Naive B cell (primary cell): Measurements from ENCODE around the gene ANKRD33B. TPM values are rescaled to one million over a fixed set of nuclear protein-coding genes. Genes with fewer than 3 reads are reported as not detected.
"Not testable (repeated sequence)": the region's sequence is repeated elsewhere in the genome, so short reads cannot be mapped to it uniquely, and the experiment has no call there.

Source experiments
- ATAC-seq, 2 donors: fragments of 150-1000 bp; cut with Tn5 transposase; 2 replicates each; pipeline ENCODE4 v1.10.0; 2021; ENCODE audit warnings: low read depth in 2 of 2, mild to moderate bottlenecking in 2 of 2, moderate library complexity in 2 of 2
- DNase-seq: peaks from one replicate; pipeline ENCODE4 v3.0.0; 2022
- H3K27ac Mint-ChIP-seq, 6 donors: one replicate each; pipeline ENCODE4 v1.8.0; 2020 to 2022; ENCODE audit warnings: mild to moderate bottlenecking in 6 of 6, mixed read lengths in 6 of 6, moderate library complexity in 5 of 6, inconsistent platforms in 2 of 6
- H3K27me3 Mint-ChIP-seq, 3 donors: one replicate each; pipeline ENCODE4 v1.8.0; 2021 to 2022; ENCODE audit warnings: mixed read lengths in 3 of 3, mild to moderate bottlenecking in 1 of 3
- H3K36me3 Mint-ChIP-seq, 2 donors: one replicate each; pipeline ENCODE4 v1.8.0; 2020 to 2022; ENCODE audit warnings: mixed read lengths in 2 of 2, inconsistent platforms in 1 of 2, mild to moderate bottlenecking in 1 of 2
- H3K4me1 Mint-ChIP-seq, 3 donors: one replicate each; pipeline ENCODE4 v1.8.0; 2020 to 2022; ENCODE audit warnings: mixed read lengths in 3 of 3, inconsistent platforms in 1 of 3, mild to moderate bottlenecking in 1 of 3, moderate library complexity in 1 of 3
- H3K4me3 Mint-ChIP-seq, 8 donors: one replicate each; pipeline ENCODE4 v1.8.0; 2020 to 2022; ENCODE audit warnings: mild to moderate bottlenecking in 8 of 8, mixed read lengths in 8 of 8, moderate library complexity in 8 of 8, inconsistent platforms in 2 of 8
- H3K9me3 Mint-ChIP-seq, 7 donors: one replicate each; pipeline ENCODE4 v1.8.0; 2020 to 2022; ENCODE audit warnings: mixed read lengths in 7 of 7, mild to moderate bottlenecking in 5 of 7, inconsistent platforms in 2 of 7, moderate library complexity in 1 of 7
- polyA plus RNA-seq, 6 donors: library from polyadenylated mRNA; unstranded; fragments of 300-500 nt; fragmentation: Illumina TruSeq; gene quantifications; one replicate each; pipeline ENCODE4 v1.2.3, GENCODE V29; 2021; ENCODE audit warnings: low read depth in 6 of 6

Gene ANKRD33B
- polyA plus RNA-seq, 6 donors from 2014 or later: 1.3 to 2.7 (median 1.9) TPM

DNA sequence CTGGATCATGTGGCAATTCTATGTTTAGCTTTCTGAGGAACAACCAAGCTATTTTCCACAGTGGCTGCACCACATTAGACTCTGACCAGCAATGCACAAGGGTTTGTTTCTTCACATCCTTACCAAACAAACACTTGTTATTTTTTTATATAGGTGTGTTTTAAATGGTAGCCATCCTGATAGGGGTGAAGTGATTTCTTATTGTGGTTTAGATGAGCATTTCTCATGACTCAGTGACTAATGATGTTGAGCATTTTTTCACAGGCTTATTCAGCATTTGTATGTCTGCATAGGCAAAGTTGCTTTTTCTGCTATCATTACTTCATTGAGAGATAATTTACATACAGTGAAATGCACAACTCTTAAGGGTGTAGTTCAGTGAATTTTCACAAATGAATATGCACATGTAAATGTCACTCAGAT, 36.0 kb downstream of the ANKRD33B start:
- Mint-ChIP-seq H3K27ac (no peak overlapping the region), H3K36me3 (peaks cover 0 to 13% of the 10 kb centered on the region in 2 donors), H3K27me3 (no peaks in the 10 kb centered on the region), H3K4me3 (no peak overlapping the region), H3K9me3 (peaks cover 0 to 7% (median 0%) of the 10 kb centered on the region in 7 donors), H3K4me1 (peaks cover 18 to 45% (median 39%) of the 10 kb centered on the region in 3 donors)
- DNase-seq (no peak), ATAC-seq (no peak)

DNA sequence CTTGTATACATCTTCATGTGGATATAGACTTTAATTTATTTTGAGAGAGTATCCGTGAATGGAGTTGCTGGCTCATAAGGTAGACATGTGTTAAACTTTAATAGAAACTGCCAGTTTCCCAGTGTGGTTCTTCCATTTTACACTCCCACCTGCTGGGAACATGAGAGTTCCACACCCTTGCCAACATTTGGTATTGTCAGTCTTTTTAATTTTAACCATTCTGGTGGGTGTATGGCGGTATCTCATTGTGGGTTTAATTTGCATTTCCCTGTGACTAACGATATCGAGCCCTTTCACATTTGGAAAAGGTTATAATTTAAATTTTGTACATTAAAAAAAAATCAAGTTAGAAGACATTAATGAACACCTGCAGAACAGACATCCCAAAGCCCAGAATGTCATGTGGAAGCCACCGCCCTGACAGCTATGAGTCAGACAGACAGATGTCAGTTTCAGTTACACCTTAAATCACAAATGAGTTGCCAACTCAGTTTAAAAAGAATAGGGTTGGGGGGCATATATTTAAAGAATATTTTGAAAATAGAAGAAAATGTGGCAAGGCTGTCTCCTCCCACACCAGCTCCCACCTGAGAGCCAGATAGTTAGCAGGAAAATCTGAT, 36.9 kb downstream of the ANKRD33B start:
- DNase-seq (no peak), ATAC-seq (peak in 1 of 2 donors; percentile 42)
- Mint-ChIP-seq H3K27me3 (no peaks in the 10 kb centered on the region), H3K27ac (peak overlapping the region in 1 of 6 donors; percentile 70), H3K4me3 (peak overlapping the region in 3 of 8 donors; percentile 12 to 83 (median 46)), H3K36me3 (peaks cover 0 to 13% of the 10 kb centered on the region in 2 donors), H3K9me3 (peaks cover 0 to 7% (median 0%) of the 10 kb centered on the region in 7 donors), H3K4me1 (peaks cover 23 to 49% (median 42%) of the 10 kb centered on the region in 3 donors)

DNA sequence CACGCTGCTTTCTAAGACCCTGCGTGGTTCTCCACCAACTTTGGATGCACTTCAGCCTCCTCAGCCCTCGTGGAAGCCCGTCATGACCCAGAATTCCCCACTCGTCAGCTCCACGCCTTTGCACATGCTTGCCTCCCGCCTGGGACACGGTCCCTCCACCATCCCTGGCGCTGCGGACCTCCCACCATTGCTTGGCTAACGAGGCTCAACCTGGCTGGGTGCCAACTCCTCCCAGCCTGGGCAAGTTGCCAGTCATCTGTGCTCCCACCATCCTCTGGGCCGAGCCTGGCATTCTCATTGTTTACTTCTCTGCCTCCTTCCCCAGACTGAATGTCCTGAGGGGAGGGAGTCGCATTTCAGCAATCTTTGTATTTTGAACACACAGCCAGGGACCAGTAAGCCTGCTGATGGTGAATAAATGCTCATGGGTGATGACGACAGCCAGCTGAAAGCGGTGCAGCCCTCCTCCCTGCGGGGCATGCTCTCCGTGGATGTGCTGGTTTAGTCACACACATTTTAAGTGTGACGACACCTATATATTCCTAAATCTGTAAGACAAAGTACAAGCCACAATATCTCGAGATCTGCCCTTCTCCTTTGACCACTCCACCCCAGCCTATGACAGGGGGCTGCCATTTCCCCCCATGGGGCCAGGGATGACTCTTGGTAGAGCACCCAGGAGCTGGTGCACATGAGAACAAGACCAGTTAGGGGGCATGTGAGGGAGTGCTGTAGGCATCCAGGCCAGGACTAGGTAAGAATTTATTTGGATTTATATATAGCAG, 37.6 kb downstream of the ANKRD33B start:
- H3K4me3 Mint-ChIP-seq: peak overlapping the region in 6 of 8 donors; percentile 23 to 83 (median 54)
- DNase-seq (no peak), ATAC-seq (no peak)
- peaks cover 20 to 45% (median 40%) of the 10 kb centered on the region in 3 donors for H3K4me1 Mint-ChIP-seq
- no peaks in the 10 kb centered on the region for H3K27me3 Mint-ChIP-seq
- H3K9me3 Mint-ChIP-seq: peaks cover 0 to 5% (median 0%) of the 10 kb centered on the region in 7 donors
- H3K27ac Mint-ChIP-seq: peak overlapping the region in 4 of 6 donors; percentile 70 to 94 (median 84)
- H3K36me3 Mint-ChIP-seq: peaks cover 0 to 9% of the 10 kb centered on the region in 2 donors

DNA sequence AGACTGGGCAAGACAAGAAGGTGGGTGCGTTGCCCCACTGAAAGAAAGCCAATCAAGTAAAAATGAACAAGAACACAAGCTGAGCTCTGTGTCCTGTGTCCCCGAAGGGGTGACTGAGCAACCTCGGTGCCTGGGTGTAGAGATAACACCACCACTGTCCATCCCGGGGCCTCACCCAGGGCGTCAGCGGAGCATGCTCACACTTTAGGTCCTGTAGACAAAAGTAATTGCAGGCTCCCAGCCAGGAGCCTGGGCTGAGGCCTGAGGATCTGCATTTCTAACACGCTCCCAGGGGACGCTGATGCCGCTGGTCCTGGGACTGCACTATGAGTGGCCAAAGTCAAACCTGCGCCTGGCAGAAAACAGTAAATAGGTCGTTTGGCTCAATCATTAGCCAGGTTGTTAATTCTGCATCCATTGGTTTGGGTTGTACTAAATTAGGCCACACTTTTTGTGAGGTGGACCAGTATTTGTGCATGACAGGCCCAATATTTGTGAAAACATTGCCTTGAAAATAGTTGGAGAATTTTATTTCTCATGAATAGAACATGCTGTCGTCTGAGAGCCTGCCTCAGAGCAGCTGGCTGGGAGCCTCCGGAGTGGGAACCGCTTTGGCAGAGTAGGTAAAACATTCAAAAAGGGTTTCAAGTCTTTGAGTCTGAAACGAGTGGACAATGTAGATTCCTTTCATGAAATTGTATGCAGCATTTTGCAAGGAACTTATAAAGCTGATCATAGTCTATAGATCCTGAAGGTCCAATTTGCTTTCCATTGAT, 38.3 kb downstream of the ANKRD33B start:
- Mint-ChIP-seq H3K27ac (peak overlapping the region in 3 of 6 donors; percentile 42 to 88 (median 80)), H3K4me1 (peaks cover 25 to 46% (median 45%) of the 10 kb centered on the region in 3 donors), H3K27me3 (no peaks in the 10 kb centered on the region), H3K36me3 (peaks cover 0 to 8% of the 10 kb centered on the region in 2 donors), H3K9me3 (peaks cover 0 to 4% (median 0%) of the 10 kb centered on the region in 7 donors), H3K4me3 (no peak overlapping the region)
- ATAC-seq (no peak), DNase-seq (no peak)

DNA sequence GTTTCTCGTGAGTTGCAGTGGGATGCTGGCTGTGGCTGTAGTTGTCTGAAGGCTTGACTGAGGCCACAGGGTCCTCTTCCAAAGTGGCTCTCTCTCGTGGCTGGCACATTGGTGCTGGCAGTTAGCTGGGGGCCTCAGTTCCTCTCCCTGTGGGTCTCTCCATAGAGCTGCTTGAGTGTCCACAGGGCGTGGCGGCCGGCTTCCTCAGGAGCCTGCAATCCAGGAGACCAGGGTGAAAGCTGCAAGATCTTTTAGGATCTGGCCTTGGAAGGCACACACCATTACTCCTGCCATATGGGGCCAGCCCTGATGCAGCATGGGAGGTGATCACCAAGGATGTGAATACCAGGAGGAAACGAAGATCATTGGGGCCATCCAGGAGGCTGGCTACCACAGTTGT, 41.1 kb downstream of the ANKRD33B start:
- peak overlapping the region in 2 of 6 donors; percentile 23 to 71 for H3K27ac Mint-ChIP-seq
- H3K36me3 Mint-ChIP-seq: no peaks in the 10 kb centered on the region
- H3K9me3 Mint-ChIP-seq: no peaks in the 10 kb centered on the region
- no peaks in the 10 kb centered on the region for H3K27me3 Mint-ChIP-seq
- no peak for DNase-seq
- peak overlapping the region in 1 of 8 donors; percentile 45 for H3K4me3 Mint-ChIP-seq
- H3K4me1 Mint-ChIP-seq: peaks cover 42 to 59% (median 48%) of the 10 kb centered on the region in 3 donors
- no peak for ATAC-seq

DNA sequence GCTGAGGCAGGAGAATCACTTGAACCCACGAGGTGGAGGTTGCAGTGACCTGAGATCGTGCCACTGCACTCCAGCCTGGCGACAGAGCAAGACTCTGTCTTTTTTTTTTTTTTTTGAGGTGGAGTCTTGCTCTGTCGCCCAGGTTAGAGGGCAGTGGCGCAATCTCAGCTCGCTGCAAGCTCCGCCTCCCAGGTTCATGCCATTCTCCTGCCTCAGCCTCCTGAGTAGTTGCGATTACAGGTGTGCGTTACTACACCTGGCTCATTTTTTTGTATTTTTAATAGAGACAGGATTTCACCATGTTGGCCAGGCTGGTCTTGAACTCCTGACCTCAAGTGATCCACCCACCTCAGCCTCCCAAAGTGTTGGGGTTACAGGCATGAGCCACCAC, 42.8 kb downstream of the ANKRD33B start:
- ATAC-seq: not testable (repeated sequence)
- H3K27ac Mint-ChIP-seq: peak overlapping the region; percentile 78 to 98 (median 95)
- H3K4me3 Mint-ChIP-seq: peak overlapping the region in 7 of 8 donors; percentile 81 to 91 (median 86)

DNA sequence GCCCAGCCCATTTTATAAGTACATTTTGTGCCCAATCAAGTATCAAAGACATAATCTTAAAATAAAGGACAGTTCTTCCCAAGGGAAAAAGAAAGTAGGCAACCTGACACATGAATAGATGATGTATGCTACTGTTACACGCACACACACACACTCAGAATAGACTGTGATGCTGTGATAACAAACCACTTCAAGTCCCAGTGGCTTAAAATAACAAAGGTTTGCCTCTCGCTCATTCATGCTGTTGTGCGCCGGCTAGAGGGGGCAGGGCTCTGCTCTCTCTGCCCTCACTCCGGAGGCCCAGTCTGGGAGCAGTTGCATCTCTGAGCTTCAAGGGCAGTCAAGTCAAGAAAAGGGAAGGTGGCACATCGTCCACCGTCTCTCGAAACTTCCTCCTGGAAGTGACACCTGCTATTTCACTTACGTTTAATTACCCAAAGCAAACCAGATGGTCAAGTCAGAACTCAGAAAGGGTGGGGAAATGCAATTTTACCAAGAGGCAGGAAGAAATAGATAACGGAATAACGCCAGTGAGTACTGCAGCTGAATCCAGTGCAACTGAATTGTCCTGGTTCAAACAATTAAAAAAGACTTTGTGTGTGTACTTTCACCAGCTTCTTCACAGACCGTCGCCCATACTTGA, 43.3 kb downstream of the ANKRD33B start:
- peaks cover 34 to 41% (median 38%) of the 10 kb centered on the region in 3 donors for H3K4me1 Mint-ChIP-seq
- peak overlapping the region; percentile 78 to 98 (median 95) for H3K27ac Mint-ChIP-seq
- peak; percentile 92 to 94 for ATAC-seq
- peak overlapping the region; percentile 64 to 91 (median 86) for H3K4me3 Mint-ChIP-seq
- H3K9me3 Mint-ChIP-seq: no peaks in the 10 kb centered on the region
- no peaks in the 10 kb centered on the region for H3K27me3 Mint-ChIP-seq
- peak; percentile 82 for DNase-seq
- H3K36me3 Mint-ChIP-seq: no peaks in the 10 kb centered on the region

More for the DNA sequence above, 42.8 kb downstream of the ANKRD33B start:
- not testable (repeated sequence) for H3K27me3 Mint-ChIP-seq, H3K36me3 Mint-ChIP-seq, H3K9me3 Mint-ChIP-seq, DNase-seq
- peaks cover 36 to 43% (median 38%) of the 10 kb centered on the region in 3 donors for H3K4me1 Mint-ChIP-seq

DNA sequence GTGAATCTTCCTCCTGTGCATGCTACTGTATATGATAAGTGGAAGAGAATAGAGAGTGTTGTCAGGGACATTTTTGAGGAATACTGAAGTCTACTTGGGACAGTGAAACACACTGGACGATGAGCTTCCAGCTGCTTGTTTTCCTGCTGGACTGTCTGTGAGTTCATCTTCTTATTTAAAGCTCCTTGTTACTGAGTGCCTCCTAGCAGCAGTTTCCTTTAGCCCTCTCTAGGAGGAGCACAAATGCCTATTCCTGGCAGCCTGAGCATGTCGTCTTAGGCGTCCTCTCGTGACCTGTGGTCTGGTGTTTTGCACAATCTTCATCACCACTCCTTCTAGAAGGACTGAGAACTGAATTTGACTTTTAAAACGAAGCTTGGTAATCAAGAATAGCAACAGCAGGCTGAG, 43.8 kb downstream of the ANKRD33B start:
- DNase-seq (peak; percentile 28), ATAC-seq (peak; percentile 38 to 47)
- Mint-ChIP-seq H3K9me3 (no peaks in the 10 kb centered on the region), H3K36me3 (no peaks in the 10 kb centered on the region), H3K27me3 (no peaks in the 10 kb centered on the region), H3K4me3 (peak overlapping the region; percentile 64 to 91 (median 86)), H3K4me1 (peaks cover 34 to 46% (median 38%) of the 10 kb centered on the region in 3 donors), H3K27ac (peak overlapping the region; percentile 78 to 98 (median 95))

DNA sequence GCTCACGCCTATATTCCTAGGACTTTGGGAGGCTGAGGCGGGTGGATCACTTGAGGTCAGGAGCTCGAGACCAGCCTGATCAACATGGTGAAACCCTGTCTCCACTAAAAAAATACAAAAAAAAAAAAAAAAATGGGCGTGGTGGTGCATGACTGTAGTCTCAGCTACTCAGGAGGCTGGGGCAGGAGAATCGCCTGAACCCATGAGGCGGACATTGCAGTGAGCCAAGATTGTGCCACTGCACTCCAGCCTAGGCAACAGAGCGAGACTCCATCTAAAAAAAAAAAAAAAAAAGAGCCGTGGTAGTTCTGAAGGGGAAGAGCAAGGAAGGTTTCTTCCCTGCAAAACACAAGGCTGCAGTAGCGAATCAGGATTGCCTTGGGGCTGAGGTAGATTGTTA, 44.2 kb downstream of the ANKRD33B start:
- Mint-ChIP-seq H3K27ac (peak overlapping the region; percentile 78 to 98 (median 95)), H3K4me3 (peak overlapping the region in 7 of 8 donors; percentile 64 to 91 (median 85)), H3K4me1 (peaks cover 37 to 49% (median 38%) of the 10 kb centered on the region in 3 donors)
- DNase-seq, H3K9me3 Mint-ChIP-seq, ATAC-seq, H3K36me3 Mint-ChIP-seq, H3K27me3 Mint-ChIP-seq: not testable (repeated sequence)

DNA sequence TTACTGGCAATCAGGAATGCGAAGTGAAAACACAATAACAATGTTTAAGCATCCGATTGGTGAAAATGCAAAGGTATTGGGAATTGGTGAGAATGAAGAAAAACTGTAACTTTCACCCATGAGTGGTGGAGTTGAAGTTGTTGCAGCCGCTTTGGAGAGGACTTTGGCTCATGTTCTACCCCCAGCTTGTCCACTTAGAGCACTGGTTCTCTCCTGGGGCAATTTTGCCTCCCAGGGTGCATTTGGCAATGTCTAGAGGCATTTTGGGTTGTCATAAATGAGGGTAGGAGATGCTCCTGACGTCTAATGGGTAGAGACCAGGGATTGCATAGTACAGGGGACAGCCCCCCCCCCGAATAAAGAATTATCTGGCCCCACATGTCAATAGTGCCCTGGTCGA, 46.2 kb downstream of the ANKRD33B start:
- ATAC-seq (no peak), DNase-seq (no peak)
- H3K4me1 Mint-ChIP-seq: peaks cover 36 to 64% (median 40%) of the 10 kb centered on the region in 3 donors
- no peaks in the 10 kb centered on the region for H3K27me3 Mint-ChIP-seq
- H3K9me3 Mint-ChIP-seq: no peaks in the 10 kb centered on the region
- H3K36me3 Mint-ChIP-seq: no peaks in the 10 kb centered on the region
- H3K27ac Mint-ChIP-seq: peak overlapping the region in 1 of 6 donors; percentile 16
- no peak overlapping the region for H3K4me3 Mint-ChIP-seq

DNA sequence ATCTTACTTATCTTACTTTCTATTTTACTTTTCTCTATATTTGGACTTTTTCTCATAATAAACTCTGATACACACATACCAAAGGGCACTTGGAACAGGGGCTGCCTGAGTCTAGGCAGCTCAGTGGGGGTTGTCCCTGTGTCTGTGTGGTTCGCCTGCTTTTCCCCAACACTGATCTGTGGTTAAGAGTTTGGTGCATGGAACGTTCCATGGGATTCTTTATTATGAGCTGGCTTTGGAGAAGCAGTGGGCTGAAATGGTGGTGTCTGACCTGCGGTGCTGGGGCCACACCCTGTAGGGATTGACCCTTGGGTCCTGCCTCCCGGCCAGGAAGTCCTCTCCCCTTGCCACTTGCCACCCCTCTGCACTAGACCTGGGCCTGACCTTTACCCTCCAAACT, 47.4 kb downstream of the ANKRD33B start:
- no peaks in the 10 kb centered on the region for H3K27me3 Mint-ChIP-seq
- ATAC-seq (no peak), DNase-seq (no peak)
- no peak overlapping the region for H3K4me3 Mint-ChIP-seq
- H3K27ac Mint-ChIP-seq: no peak overlapping the region
- no peaks in the 10 kb centered on the region for H3K9me3 Mint-ChIP-seq
- H3K4me1 Mint-ChIP-seq: peaks cover 26 to 57% (median 33%) of the 10 kb centered on the region in 3 donors
- H3K36me3 Mint-ChIP-seq: no peaks in the 10 kb centered on the region

DNA sequence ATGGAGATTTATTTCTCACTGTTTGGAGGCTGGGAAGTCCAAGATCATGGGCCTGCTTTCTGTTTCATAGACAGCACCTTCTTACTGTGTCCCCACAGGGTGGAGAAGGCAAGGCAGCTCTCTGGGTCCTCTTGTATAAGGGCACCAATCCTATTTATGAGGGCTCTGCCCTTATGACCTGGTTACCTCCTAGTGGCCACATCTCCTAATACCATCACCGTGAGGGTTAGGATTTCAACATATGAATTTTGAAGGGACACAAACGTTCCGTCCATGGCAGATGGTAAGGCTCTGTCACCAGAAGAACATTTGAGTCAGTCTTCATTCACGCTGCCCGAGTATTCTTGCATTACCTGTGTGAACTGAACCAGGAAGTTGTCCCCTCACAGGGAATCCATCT, 48.4 kb downstream of the ANKRD33B start:
- Mint-ChIP-seq H3K4me3 (peak overlapping the region in 1 of 8 donors; percentile 5), H3K27me3 (no peaks in the 10 kb centered on the region), H3K4me1 (peaks cover 20 to 54% (median 28%) of the 10 kb centered on the region in 3 donors), H3K9me3 (no peaks in the 10 kb centered on the region), H3K36me3 (peaks cover 0 to 2% of the 10 kb centered on the region in 2 donors), H3K27ac (peak overlapping the region in 1 of 6 donors; percentile 33)
- DNase-seq (no peak), ATAC-seq (no peak)
